ENCODE results near the gene RBMXL3.

RBMXL3 gene

GRCh38 chrX:115178473-115178872, 10.7 kb upstream of the RBMXL3 start:
- Histone ChIP-seq H2AFZ (ENCODE audit: low read length) (no peak overlapping the region), H3K27ac (ENCODE audit: low read depth, low read length, poor library complexity, severe bottlenecking) (no peak overlapping the region), H3K27me3 (ENCODE audit: insufficient read depth, low read length) (no peaks in the 10 kb centered on the region), H3K4me3 (ENCODE audit: low read depth, low read length, poor library complexity, severe bottlenecking) (no peak overlapping the region), H3F3A (ENCODE audit: insufficient read depth, low read length) (no peaks in the 10 kb centered on the region), H3K9ac (ENCODE audit: low read length) (no peak overlapping the region), H3K36me3 (ENCODE audit: insufficient read depth, low read length) (no peaks in the 10 kb centered on the region), H3K9me3 (ENCODE audit: low read length) (no peaks in the 10 kb centered on the region), H4K20me1 (ENCODE audit: insufficient read depth, low read length) (no peaks in the 10 kb centered on the region), H3K4me2 (ENCODE audit: low read length) (no peak overlapping the region), H3K79me2 (ENCODE audit: insufficient read depth, low read length) (no peaks in the 10 kb centered on the region), H3K4me1 (ENCODE audit: insufficient read depth, low read length, severe bottlenecking) (no peaks in the 10 kb centered on the region), H3K9me2 (ENCODE audit: low read depth, low read length) (no peaks in the 10 kb centered on the region)
- no peak for TF ChIP-seq EZH2 (IDR thresholded peaks at IDR 0.05; ENCODE audit: borderline replicate concordance, low read length)
- no peak for TF ChIP-seq CTCF (IDR thresholded peaks at IDR 0.05; ENCODE audit: low read length)

DNA sequence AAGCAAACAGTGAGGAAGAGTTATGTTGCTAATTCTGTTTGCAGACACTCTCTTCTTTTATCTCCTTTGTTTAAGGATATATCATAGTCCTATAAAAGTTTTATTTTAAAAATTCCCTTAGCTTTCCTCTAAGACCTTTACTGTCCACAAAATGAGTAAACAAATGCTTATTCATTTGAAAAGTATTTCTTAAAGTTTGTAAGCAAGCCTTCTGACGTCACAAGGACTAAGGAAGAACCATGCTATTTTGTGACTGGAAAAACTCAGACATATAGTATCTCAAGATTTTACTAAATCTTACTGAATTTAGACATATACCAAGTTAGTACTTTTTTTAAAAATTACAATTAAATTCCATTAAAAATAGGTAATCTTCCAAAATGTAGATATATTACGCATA, 5.2 kb upstream of the RBMXL3 start:
- Histone ChIP-seq H3K27me3 (ENCODE audit: insufficient read depth, low read length) (no peaks in the 10 kb centered on the region), H3K4me1 (ENCODE audit: insufficient read depth, low read length, severe bottlenecking) (no peaks in the 10 kb centered on the region), H3F3A (ENCODE audit: insufficient read depth, low read length) (no peaks in the 10 kb centered on the region), H3K9me3 (ENCODE audit: low read length) (no peaks in the 10 kb centered on the region), H3K9ac (ENCODE audit: low read length) (no peak overlapping the region), H3K4me3 (ENCODE audit: low read depth, low read length, poor library complexity, severe bottlenecking) (no peak overlapping the region), H3K9me2 (ENCODE audit: low read depth, low read length) (no peaks in the 10 kb centered on the region), H3K79me2 (ENCODE audit: insufficient read depth, low read length) (no peaks in the 10 kb centered on the region), H3K36me3 (ENCODE audit: insufficient read depth, low read length) (no peaks in the 10 kb centered on the region), H3K27ac (ENCODE audit: low read depth, low read length, poor library complexity, severe bottlenecking) (no peak overlapping the region), H4K20me1 (ENCODE audit: insufficient read depth, low read length) (no peaks in the 10 kb centered on the region), H2AFZ (ENCODE audit: low read length) (no peak overlapping the region), H3K4me2 (ENCODE audit: low read length) (no peak overlapping the region)
- TF ChIP-seq CTCF (IDR thresholded peaks at IDR 0.05; ENCODE audit: low read length): no peak
- TF ChIP-seq EZH2 (IDR thresholded peaks at IDR 0.05; ENCODE audit: borderline replicate concordance, low read length): no peak

DNA sequence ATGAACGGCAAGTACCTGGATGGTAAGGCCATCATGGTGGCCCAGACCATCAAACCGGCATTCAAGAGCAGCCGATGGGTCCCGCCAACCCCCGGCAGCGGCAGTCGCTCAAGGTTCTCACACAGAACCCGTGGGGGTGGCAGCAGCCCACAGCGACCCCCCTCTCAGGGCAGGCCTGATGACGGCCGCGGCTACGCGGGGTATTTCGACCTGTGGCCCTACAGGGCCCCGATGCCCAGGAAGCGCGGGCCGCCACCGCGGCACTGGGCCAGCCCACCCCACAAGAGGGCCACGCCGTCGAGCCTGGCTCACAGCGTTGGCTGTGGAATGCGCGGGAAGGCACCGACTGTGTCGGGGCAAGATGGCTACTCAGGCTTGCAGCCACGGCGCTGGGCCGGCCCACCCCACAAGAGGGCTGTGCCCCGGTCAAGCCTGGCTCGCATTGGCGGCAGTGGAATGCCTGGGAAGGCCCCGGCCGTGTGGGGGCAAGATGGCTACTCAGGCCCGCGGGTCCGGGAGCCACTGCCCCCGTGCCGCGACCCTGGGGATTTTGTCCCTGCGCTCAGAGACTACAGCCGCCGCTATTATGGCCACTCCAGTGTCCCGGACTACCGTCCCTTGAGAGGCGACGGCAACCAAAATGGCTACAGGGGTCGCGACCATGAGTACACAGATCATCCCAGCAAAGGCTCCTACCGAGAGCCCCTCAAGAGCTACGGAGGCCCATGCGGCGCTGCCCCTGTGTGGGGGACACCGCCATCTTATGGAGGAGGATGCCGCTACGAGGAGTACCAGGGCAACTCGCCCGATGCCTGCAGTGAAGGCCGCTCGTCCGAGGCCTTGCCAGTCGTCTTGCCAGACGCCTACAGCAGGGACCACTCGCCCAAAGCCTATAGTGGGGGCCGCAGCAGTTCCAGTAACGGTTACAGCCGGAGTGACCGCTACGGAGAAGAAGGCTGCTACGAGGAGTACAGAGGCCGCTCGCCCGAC, 731 bp downstream of the RBMXL3 start:
- H3K9ac ChIP-seq (ENCODE audit: low read length): no peak overlapping the region
- no peak overlapping the region for H3K4me2 ChIP-seq (ENCODE audit: low read length)
- H3K36me3 ChIP-seq (ENCODE audit: insufficient read depth, low read length): no peaks in the 10 kb centered on the region
- no peaks in the 10 kb centered on the region for H3F3A ChIP-seq (ENCODE audit: insufficient read depth, low read length)
- H3K9me3 ChIP-seq (ENCODE audit: low read length): no peaks in the 10 kb centered on the region
- no peaks in the 10 kb centered on the region for H3K4me1 ChIP-seq (ENCODE audit: insufficient read depth, low read length, severe bottlenecking)
- TF ChIP-seq CTCF (IDR thresholded peaks at IDR 0.05; ENCODE audit: low read length): no peak
- TF ChIP-seq EZH2 (IDR thresholded peaks at IDR 0.05; ENCODE audit: borderline replicate concordance, low read length): no peak
- H3K27me3 ChIP-seq (ENCODE audit: insufficient read depth, low read length): no peaks in the 10 kb centered on the region
- H3K79me2 ChIP-seq (ENCODE audit: insufficient read depth, low read length): no peaks in the 10 kb centered on the region
- no peaks in the 10 kb centered on the region for H4K20me1 ChIP-seq (ENCODE audit: insufficient read depth, low read length)
- no peak overlapping the region for H2AFZ ChIP-seq (ENCODE audit: low read length)
- H3K4me3 ChIP-seq (ENCODE audit: low read depth, low read length, poor library complexity, severe bottlenecking): no peak overlapping the region
- no peaks in the 10 kb centered on the region for H3K9me2 ChIP-seq (ENCODE audit: low read depth, low read length)
- H3K27ac ChIP-seq (ENCODE audit: low read depth, low read length, poor library complexity, severe bottlenecking): no peak overlapping the region
